Trophoblast cell (in vitro differentiated cells and primary cell): ENCODE data around the gene GAS2.

Source experiments
- DNase-seq, 2 donors: peaks; one replicate each; pipeline ENCODE4 v3.0.0-alpha.2; 2016
- H2AFZ ChIP-seq: 2 replicates; pipeline ENCODE4 v1.6.1; 2013; ENCODE audit warnings: low read length, moderate library complexity, mild to moderate bottlenecking; ENCODE audit not compliant: insufficient read depth, poor library complexity
- H2AK5ac ChIP-seq: 2 replicates; pipeline ENCODE4 v1.6.1; 2013; ENCODE audit warnings: mild to moderate bottlenecking, low read length
- H2BK120ac ChIP-seq: 2 replicates; pipeline ENCODE4 v1.6.1; 2013; ENCODE audit warnings: low read length, mild to moderate bottlenecking, moderate library complexity; ENCODE audit not compliant: insufficient read depth, poor library complexity
- H2BK12ac ChIP-seq: 2 replicates; pipeline ENCODE4 v1.6.1; 2013; ENCODE audit warnings: mild to moderate bottlenecking, low read length, moderate library complexity
- H2BK5ac ChIP-seq: 2 replicates; pipeline ENCODE4 v1.6.1; 2013; ENCODE audit warnings: low read length, low read depth, moderate library complexity, mild to moderate bottlenecking; ENCODE audit not compliant: poor library complexity
- H3K14ac ChIP-seq: 2 replicates; pipeline ENCODE4 v1.6.1; 2013; ENCODE audit warnings: mild to moderate bottlenecking, low read length
- H3K18ac ChIP-seq: 2 replicates; pipeline ENCODE4 v1.6.1; 2013; ENCODE audit warnings: mild to moderate bottlenecking, low read length
- H3K23ac ChIP-seq: 2 replicates; pipeline ENCODE4 v1.6.1; 2013; ENCODE audit warnings: low read length
- H3K27ac ChIP-seq: 2 replicates; pipeline ENCODE4 v1.5.1; 2013; ENCODE audit warnings: low read depth, mild to moderate bottlenecking, inconsistent platforms, low read length, moderate library complexity
- H3K27me3 ChIP-seq: 2 replicates; pipeline ENCODE4 v1.6.1; 2013; ENCODE audit warnings: inconsistent platforms, mild to moderate bottlenecking, low read length, moderate library complexity; ENCODE audit not compliant: insufficient read depth
- H3K36me3 ChIP-seq, 2 experiments: 1 replicate in 1 of 2; 2 replicates in 1 of 2; pipeline ENCODE4 v1.6.1; 2013; ENCODE audit warnings: low read length in 2 of 2, mild to moderate bottlenecking in 2 of 2, moderate library complexity in 1 of 2; ENCODE audit not compliant: insufficient read depth in 2 of 2, control insufficient read depth in 1 of 2
- H3K4ac ChIP-seq: 2 replicates; pipeline ENCODE4 v1.6.1; 2013; ENCODE audit warnings: low read depth, mild to moderate bottlenecking, low read length, moderate library complexity
- H3K4me1 ChIP-seq, 2 experiments: 1 replicate in 1 of 2; 2 replicates in 1 of 2; pipeline ENCODE4 v1.6.1; 2013; ENCODE audit warnings: low read length in 2 of 2, mild to moderate bottlenecking in 2 of 2, moderate library complexity in 1 of 2; ENCODE audit not compliant: insufficient read depth in 2 of 2, control insufficient read depth in 1 of 2
- H3K4me2 ChIP-seq: 2 replicates; pipeline ENCODE4 v1.6.1; 2013; ENCODE audit warnings: inconsistent platforms, mild to moderate bottlenecking, low read length, moderate library complexity
- H3K4me3 ChIP-seq: 2 replicates; pipeline ENCODE4 v1.5.1; 2013; ENCODE audit warnings: mild to moderate bottlenecking, low read depth, low read length, inconsistent platforms
- H3K79me1 ChIP-seq: one replicate; pipeline ENCODE4 v1.6.1; 2013; ENCODE audit warnings: low read length
- H3K79me2 ChIP-seq: 2 replicates; pipeline ENCODE4 v1.6.1; 2013; ENCODE audit warnings: low read length, mild to moderate bottlenecking; ENCODE audit not compliant: control insufficient read depth, insufficient read depth, poor library complexity
- H3K9ac ChIP-seq: 2 replicates; pipeline ENCODE4 v1.6.1; 2013; ENCODE audit warnings: mild to moderate bottlenecking, low read length
- H3K9me3 ChIP-seq: 2 replicates; pipeline ENCODE4 v1.6.1; 2013; ENCODE audit warnings: low read depth, mild to moderate bottlenecking, control low read depth, inconsistent platforms, low read length; ENCODE audit not compliant: insufficient read depth
- H4K12ac ChIP-seq: 2 replicates; pipeline ENCODE4 v1.6.1; 2013; ENCODE audit warnings: low read depth, mild to moderate bottlenecking, low read length, moderate library complexity
- H4K8ac ChIP-seq: 2 replicates; pipeline ENCODE4 v1.6.1; 2013; ENCODE audit warnings: low read depth, mild to moderate bottlenecking, low read length, moderate library complexity
- H4K91ac ChIP-seq: one replicate; pipeline ENCODE4 v1.6.1; 2013; ENCODE audit warnings: low read depth, mild to moderate bottlenecking, low read length, moderate library complexity
- WGBS: extraction: QIAGEN DNeasy Blood & Tissue Kit; methylation state at CpG from one replicate; pipeline ENCODE4 v1.1.7; 2013; ENCODE audit warnings: missing lambda C conversion rate; ENCODE audit not compliant: insufficient read length, insufficient coverage; ENCODE audit errors: extremely low coverage; 5-methylcytosine and 5-hydroxymethylcytosine counted together

GAS2 gene

DNA sequence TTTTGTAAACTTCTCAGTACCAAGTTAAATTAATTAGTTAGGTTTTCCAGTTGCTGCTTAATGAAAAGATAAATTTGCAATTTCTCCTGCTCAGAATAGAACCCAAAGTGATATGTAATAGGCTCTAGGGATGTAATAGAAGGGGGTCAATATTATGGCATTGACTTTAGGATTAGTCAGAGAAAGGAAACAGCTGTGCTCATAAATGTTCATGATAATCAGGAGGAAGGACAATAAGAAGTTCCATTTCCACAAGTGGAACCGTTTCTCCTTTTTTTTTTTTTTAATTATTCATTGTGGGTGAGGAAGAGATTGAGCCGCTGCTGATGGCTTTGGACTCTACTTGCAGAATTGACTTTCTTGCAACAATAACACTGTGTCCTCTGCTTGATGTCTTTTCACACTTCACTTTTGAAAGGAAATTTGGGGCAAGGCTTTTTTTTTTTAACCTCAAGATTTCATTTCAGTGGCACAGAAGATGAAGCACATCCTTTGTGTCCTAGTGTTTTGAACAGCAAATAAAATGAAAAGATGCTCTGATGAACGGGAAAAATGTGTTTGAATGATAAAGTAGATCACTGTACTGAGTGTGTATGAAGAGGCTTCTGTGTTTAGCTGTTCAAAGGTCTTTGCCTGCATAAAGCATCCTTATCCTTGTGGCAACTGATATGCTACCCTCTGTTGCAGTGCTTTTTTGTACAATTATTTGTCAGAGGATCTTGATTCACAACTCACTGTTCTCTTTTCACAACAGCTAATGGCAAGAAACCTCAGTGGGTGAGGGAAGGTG, 62.4 kb downstream of the GAS2 start:
- H3K4me3 ChIP-seq, result no peak overlapping the region
- no peak overlapping the region for H3K27ac ChIP-seq
- H3K9ac ChIP-seq, result no peak overlapping the region
- no peak overlapping the region for H3K4ac ChIP-seq
- H3K18ac ChIP-seq, result no peak overlapping the region
- 100% methylated on average over 1 of the region's 3 CpGs for WGBS
- no peaks in the 10 kb centered on the region for H3K79me1 ChIP-seq
- H2BK120ac ChIP-seq, result no peak overlapping the region
- no peak overlapping the region for H2AFZ ChIP-seq
- no peak overlapping the region for H3K14ac ChIP-seq
- H4K12ac ChIP-seq, result no peak overlapping the region
- H4K8ac ChIP-seq, result no peak overlapping the region
- H4K91ac ChIP-seq, result no peak overlapping the region
- H3K36me3 ChIP-seq, result no peaks in the 10 kb centered on the region
- H3K79me2 ChIP-seq, result no peaks in the 10 kb centered on the region
- no peak overlapping the region for H3K23ac ChIP-seq
- no peaks in the 10 kb centered on the region for H3K9me3 ChIP-seq
- no peaks in the 10 kb centered on the region for H3K27me3 ChIP-seq
- no peak overlapping the region for H2BK12ac ChIP-seq
- no peak overlapping the region for H2BK5ac ChIP-seq
- no peak for DNase-seq
- H3K4me2 ChIP-seq, result no peak overlapping the region
- H3K4me1 ChIP-seq, result no peaks in the 10 kb centered on the region
- no peak overlapping the region for H2AK5ac ChIP-seq

DNA sequence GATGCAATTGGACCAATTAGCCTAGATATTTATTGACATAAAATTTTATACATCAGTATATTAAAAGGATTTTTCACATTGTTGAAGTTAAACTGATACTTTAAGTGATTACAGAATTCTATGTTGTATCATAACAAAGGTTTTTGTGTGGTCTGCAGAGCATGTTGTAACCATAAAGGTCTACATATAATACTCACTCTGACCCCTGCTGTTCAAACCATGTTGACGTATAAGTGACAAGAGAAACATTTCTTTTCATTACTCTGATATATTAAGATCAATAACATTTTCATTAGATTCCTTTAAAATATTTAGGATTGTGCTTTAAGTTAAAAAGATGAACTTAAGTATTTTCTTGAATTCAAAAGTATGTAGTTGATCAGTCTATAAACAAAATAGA, 63.9 kb downstream of the GAS2 start:
- WGBS, result no CpG with 5 or more reads among the region's 1 CpG
- Histone ChIP-seq H3K4me2 (no peak overlapping the region), H3K4me3 (no peak overlapping the region), H4K8ac (no peak overlapping the region), H3K27ac (no peak overlapping the region), H3K23ac (no peak overlapping the region), H3K36me3 (no peaks in the 10 kb centered on the region), H3K4ac (no peak overlapping the region), H3K9ac (no peak overlapping the region), H3K27me3 (no peaks in the 10 kb centered on the region), H2BK12ac (no peak overlapping the region), H2BK5ac (no peak overlapping the region), H2AFZ (no peak overlapping the region), H3K14ac (no peak overlapping the region), H3K79me2 (no peaks in the 10 kb centered on the region), H3K18ac (no peak overlapping the region), H2BK120ac (no peak overlapping the region), H4K91ac (no peak overlapping the region), H2AK5ac (no peak overlapping the region), H3K79me1 (no peaks in the 10 kb centered on the region), H3K9me3 (no peaks in the 10 kb centered on the region), H3K4me1 (no peaks in the 10 kb centered on the region), H4K12ac (no peak overlapping the region)
- peak in 1 of 2 donors; percentile 10 for DNase-seq

DNA sequence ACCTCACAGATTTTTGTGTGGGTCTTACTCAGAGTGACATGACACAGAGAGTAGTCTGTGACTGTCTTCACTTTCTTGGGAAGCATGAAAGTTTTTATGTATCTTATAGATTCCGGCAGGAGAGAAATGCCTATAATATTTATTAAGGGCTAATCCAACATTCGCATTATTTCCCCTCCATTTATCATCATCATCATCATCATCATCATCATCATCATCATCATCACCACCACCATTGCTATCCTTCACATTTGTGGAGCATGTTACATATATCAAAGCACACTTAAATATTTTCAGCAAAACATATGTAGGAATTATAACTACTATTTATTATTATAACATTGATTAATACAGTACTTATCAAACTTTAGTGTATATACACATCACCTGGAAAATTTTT, 66.2 kb downstream of the GAS2 start:
- H3K9me3 ChIP-seq, result no peaks in the 10 kb centered on the region
- no peak overlapping the region for H3K14ac ChIP-seq
- H3K18ac ChIP-seq, result no peak overlapping the region
- no peak overlapping the region for H4K8ac ChIP-seq
- H3K4me3 ChIP-seq, result no peak overlapping the region
- no peaks in the 10 kb centered on the region for H3K79me1 ChIP-seq
- WGBS, result no CpG with 5 or more reads among the region's 2 CpGs
- H3K27me3 ChIP-seq, result no peaks in the 10 kb centered on the region
- H4K12ac ChIP-seq, result no peak overlapping the region
- H3K4ac ChIP-seq, result no peak overlapping the region
- no peak overlapping the region for H2BK120ac ChIP-seq
- H2BK5ac ChIP-seq, result no peak overlapping the region
- no peak overlapping the region for H3K4me2 ChIP-seq
- no peak overlapping the region for H3K27ac ChIP-seq
- no peak overlapping the region for H2BK12ac ChIP-seq
- H3K23ac ChIP-seq, result no peak overlapping the region
- H3K4me1 ChIP-seq, result no peaks in the 10 kb centered on the region
- no peaks in the 10 kb centered on the region for H3K36me3 ChIP-seq
- no peak for DNase-seq
- no peak overlapping the region for H4K91ac ChIP-seq
- H3K79me2 ChIP-seq, result no peaks in the 10 kb centered on the region
- no peak overlapping the region for H2AK5ac ChIP-seq
- no peak overlapping the region for H3K9ac ChIP-seq
- H2AFZ ChIP-seq, result no peak overlapping the region

- no peak overlapping the region for H3K14ac ChIP-seq
- H2BK120ac ChIP-seq, result no peak overlapping the region
- WGBS, result no CpG with 5 or more reads among the region's 1 CpG
- no peak overlapping the region for H2BK12ac ChIP-seq
- H2AFZ ChIP-seq, result no peak overlapping the region
- H4K8ac ChIP-seq, result no peak overlapping the region
- H4K12ac ChIP-seq, result no peak overlapping the region
- H3K27ac ChIP-seq, result no peak overlapping the region
- no peaks in the 10 kb centered on the region for H3K36me3 ChIP-seq
- H3K4me2 ChIP-seq, result no peak overlapping the region
- no peak overlapping the region for H3K4ac ChIP-seq
- H2AK5ac ChIP-seq, result no peak overlapping the region
- no peak overlapping the region for H2BK5ac ChIP-seq
- no peaks in the 10 kb centered on the region for H3K27me3 ChIP-seq
- H3K18ac ChIP-seq, result no peak overlapping the region
- H3K9me3 ChIP-seq, result no peaks in the 10 kb centered on the region
- H3K23ac ChIP-seq, result no peak overlapping the region
- no peak overlapping the region for H4K91ac ChIP-seq
- no peaks in the 10 kb centered on the region for H3K79me2 ChIP-seq
- no peak for DNase-seq
- H3K4me3 ChIP-seq, result no peak overlapping the region
- no peaks in the 10 kb centered on the region for H3K79me1 ChIP-seq
- H3K4me1 ChIP-seq, result no peaks in the 10 kb centered on the region
- no peak overlapping the region for H3K9ac ChIP-seq
Observed at GRCh38 chr11:22733475-22734248, 67.3 kb downstream of the GAS2 start.
